Mammary epithelial cell (primary cell): ENCODE results near the gene CORO2B.

Experiments
- CTCF ChIP-seq, 2 donors: IDR thresholded peaks in 1 of 2; conservative IDR thresholded peaks in 1 of 2; 2 replicates each; pipeline ENCODE4 v1.5.1; 2011 to 2012; ENCODE audit warnings: inconsistent platforms in 2 of 2, low read length in 2 of 2, mild to moderate bottlenecking in 2 of 2, control low read depth in 1 of 2, low read depth in 1 of 2; ENCODE audit not compliant: insufficient read depth in 1 of 2; ENCODE audit errors: extremely low read depth in 1 of 2
- EZH2 ChIP-seq: IDR thresholded peaks from 2 replicates; pipeline ENCODE4 v1.6.1; 2012; ENCODE audit warnings: low read length, inconsistent platforms, borderline replicate concordance

- no peak for TF ChIP-seq CTCF (conservative IDR thresholded peaks at IDR 0.05 in 1 of 2, IDR thresholded peaks at IDR 0.05 in 1 of 2; ENCODE audit: extremely low read depth in 1 of 2, insufficient read depth in 1 of 2, low read depth in 1 of 2, low read length in 2 of 2)
- no peak for TF ChIP-seq EZH2
These were observed 151.1 kb downstream of the CORO2B start for GRCh38 chr15:68729789-68730411.
